Kidney (tissue), 14 donors: Measurements from ENCODE around the gene WRAP73. TPM values are rescaled to one million over a fixed set of nuclear protein-coding genes. Genes with fewer than 3 reads are reported as not detected.
"Not testable (repeated sequence)": the region's sequence is repeated elsewhere in the genome, so short reads cannot be mapped to it uniquely, and the experiment has no call there.

Source experiments
- DNase-seq, 5 donors: peaks; one replicate each; pipeline ENCODE4 v3.0.0-alpha.2; 2013 to 2020
- FAIRE-seq: peaks from 2 replicates; lab custom pipeline; 2012; peaks lifted over from hg19 to GRCh38; lab: Jason Lieb, UNC
- H3K27ac ChIP-seq, 2 donors: one replicate each; pipeline ENCODE4 v1.7.0; 2013; ENCODE audit warnings: low read depth in 2 of 2, low read length in 2 of 2, inconsistent platforms in 1 of 2
- H3K27me3 ChIP-seq: one replicate; pipeline ENCODE4 v1.7.1; 2013; ENCODE audit warnings: low read length, inconsistent platforms; ENCODE audit not compliant: control insufficient read depth, insufficient read depth
- H3K36me3 ChIP-seq, 3 donors: one replicate each; pipeline versions ENCODE4 v1.7.0 to v1.7.1; 2013; ENCODE audit warnings: low read length in 3 of 3, control low read depth in 1 of 3, inconsistent platforms in 1 of 3; ENCODE audit not compliant: insufficient read depth in 3 of 3, control insufficient read depth in 2 of 3
- H3K4me1 ChIP-seq, 3 donors: one replicate each; pipeline versions ENCODE4 v1.7.0 to v1.7.1; 2013; ENCODE audit warnings: low read length in 3 of 3, inconsistent platforms in 1 of 3, low read depth in 1 of 3; ENCODE audit not compliant: control insufficient read depth in 2 of 3, insufficient read depth in 2 of 3
- H3K4me3 ChIP-seq, 3 donors: one replicate each; pipeline versions ENCODE4 v1.7.0 to v1.8.1; 2013; ENCODE audit warnings: low read length in 3 of 3, control low read depth in 1 of 3, inconsistent platforms in 1 of 3
- H3K9ac ChIP-seq, 3 donors: one replicate each; pipeline versions ENCODE4 v1.7.0 to v1.7.1; 2013; ENCODE audit warnings: low read length in 3 of 3, control low read depth in 1 of 3, inconsistent platforms in 1 of 3
- H3K9me3 ChIP-seq, 3 donors: one replicate each; pipeline versions ENCODE4 v1.7.0 to v1.7.1; 2013; ENCODE audit warnings: low read length in 3 of 3, control low read depth in 1 of 3, inconsistent platforms in 1 of 3; ENCODE audit not compliant: control insufficient read depth in 2 of 3, insufficient read depth in 1 of 3
- intact Hi-C: fragments of 100-400 bp; cut with DNase I; formaldehyde crosslinking; loops from one replicate; pipeline ENCODE4 v1.11.1; 2022
- polyA plus RNA-seq: library from polyadenylated mRNA; stranded (reverse); fragments of 350-450 nt; fragmentation: Illumina TruSeq; extraction: RNeasy Lipid Tissue Mini Kit (QIAGEN cat#74804); gene quantifications from one replicate; pipeline ENCODE4 v1.2.3, GENCODE V29; 2014; ENCODE audit warnings: low read depth, low replicate concordance; ENCODE audit not compliant: insufficient read depth
- total RNA-seq: library from RNA; stranded (reverse); fragmentation: NEBNext Ultra II Directional; extraction: Animal tissue kit (Norgen Biotek cat#: 25700); gene quantifications from one replicate; pipeline ENCODE4 v1.2.1, GENCODE V29; 2021
- TF ChIP-seq, protein P1 (sequence below): IDR thresholded peaks from 3 replicates; pipeline ENCODE4 v1.5.1; 2012; ENCODE audit warnings: mild to moderate bottlenecking, moderate library complexity, borderline replicate concordance; ENCODE audit not compliant: insufficient read depth; ENCODE audit errors: extremely low read depth
- donor health status: control.
- donor health status: control.
- donor health status: control.
- donor health status: control.
- donor health status: control.
- donor health status: DM: yes; HTN: yes; CAD: no.
- donor health status: Normal renal cell carcinoma (clear cell type).

The WRAP73 gene
- total and polyA plus RNA-seq, 2 donors from 2014 or later: 18.4 to 19.6 TPM

DNA sequence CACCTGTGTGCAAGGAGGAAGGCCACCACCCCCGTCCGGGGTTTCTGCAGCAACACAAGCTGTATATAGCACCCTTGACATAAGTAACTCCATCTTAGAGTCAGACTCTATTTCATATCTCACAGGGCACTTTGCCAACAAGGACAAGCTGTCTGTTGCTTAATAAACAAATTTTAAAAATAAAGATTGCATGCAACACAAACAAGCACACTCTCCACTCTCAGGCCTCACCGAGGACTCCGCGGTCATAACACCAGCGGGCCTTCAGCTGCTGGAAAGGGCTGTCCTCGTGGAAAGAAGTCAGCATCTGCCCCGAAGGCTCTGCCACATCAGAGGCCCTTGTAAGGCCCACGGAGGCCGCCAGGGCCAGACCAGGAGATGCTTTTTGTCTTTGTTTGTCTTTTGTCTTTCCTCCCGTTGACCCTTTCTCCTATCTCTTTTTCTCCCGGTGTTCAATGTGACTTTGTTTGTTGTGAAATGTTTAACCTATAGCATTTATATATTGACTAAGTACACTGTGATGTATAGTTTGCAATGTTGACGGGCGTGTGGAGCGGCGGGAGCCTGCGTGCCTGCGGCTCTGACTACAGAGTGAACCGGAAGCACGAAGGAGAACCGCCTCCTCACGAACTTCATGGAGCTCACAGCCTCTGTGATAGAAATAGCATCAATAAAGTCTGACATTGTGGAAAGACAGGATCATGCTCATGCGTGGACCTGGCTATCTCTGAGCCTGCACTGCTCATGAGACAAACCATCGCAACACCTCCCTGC is 62.7 kb downstream of the WRAP73 start:
- Histone ChIP-seq H3K4me3 (no peak overlapping the region), H3K27ac (no peak overlapping the region), H3K4me1 (no peaks in the 10 kb centered on the region), H3K9me3 (no peaks in the 10 kb centered on the region), H3K36me3 (no peaks in the 10 kb centered on the region), H3K27me3 (no peaks in the 10 kb centered on the region), H3K9ac (no peak overlapping the region)
- intact Hi-C loops: no loop called here
- DNase-seq (no peak), FAIRE-seq (no peak)
- TF ChIP-seq, protein P1, sequence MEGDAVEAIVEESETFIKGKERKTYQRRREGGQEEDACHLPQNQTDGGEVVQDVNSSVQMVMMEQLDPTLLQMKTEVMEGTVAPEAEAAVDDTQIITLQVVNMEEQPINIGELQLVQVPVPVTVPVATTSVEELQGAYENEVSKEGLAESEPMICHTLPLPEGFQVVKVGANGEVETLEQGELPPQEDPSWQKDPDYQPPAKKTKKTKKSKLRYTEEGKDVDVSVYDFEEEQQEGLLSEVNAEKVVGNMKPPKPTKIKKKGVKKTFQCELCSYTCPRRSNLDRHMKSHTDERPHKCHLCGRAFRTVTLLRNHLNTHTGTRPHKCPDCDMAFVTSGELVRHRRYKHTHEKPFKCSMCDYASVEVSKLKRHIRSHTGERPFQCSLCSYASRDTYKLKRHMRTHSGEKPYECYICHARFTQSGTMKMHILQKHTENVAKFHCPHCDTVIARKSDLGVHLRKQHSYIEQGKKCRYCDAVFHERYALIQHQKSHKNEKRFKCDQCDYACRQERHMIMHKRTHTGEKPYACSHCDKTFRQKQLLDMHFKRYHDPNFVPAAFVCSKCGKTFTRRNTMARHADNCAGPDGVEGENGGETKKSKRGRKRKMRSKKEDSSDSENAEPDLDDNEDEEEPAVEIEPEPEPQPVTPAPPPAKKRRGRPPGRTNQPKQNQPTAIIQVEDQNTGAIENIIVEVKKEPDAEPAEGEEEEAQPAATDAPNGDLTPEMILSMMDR: no peak

DNA sequence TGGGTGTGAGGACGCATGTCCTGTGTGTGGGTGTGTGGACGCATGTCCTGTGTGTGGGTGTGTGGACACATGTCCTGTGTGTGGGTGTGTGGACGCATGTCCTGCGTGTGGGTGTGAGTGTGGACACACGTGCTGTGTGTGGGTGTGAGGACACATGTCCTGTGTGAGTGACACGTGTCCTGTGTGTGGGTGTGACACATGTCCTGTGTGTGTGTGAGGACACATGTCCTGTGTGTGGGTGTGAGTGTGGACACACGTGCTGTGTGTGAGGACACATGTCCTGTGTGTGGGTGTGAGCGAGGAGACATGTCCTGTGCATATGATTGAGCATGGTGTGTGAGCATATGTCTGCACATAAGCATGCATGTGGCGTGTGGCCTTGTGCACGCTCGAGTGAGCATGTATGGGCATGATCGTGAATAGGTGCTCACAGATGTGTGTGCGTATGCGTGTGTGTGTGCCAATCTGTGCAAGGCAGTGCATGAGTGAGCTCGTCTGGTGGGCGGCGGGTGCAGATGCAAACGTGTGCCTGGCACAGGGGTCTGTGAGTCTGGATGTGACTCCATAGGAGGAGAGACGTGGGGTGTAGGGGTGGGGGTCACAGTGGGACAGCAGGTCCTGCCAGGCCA is 63.8 kb downstream of the WRAP73 start:
- FAIRE-seq (no peak), DNase-seq (no peak)
- H3K36me3 ChIP-seq: no peaks in the 10 kb centered on the region
- no peak overlapping the region for H3K9ac ChIP-seq
- H3K4me1 ChIP-seq: no peaks in the 10 kb centered on the region
- H3K9me3 ChIP-seq: no peaks in the 10 kb centered on the region
- no peaks in the 10 kb centered on the region for H3K27me3 ChIP-seq
- no peak overlapping the region for H3K4me3 ChIP-seq
- TF ChIP-seq, protein P1: no peak
- H3K27ac ChIP-seq: no peak overlapping the region
- intact Hi-C loops: no loop called here

DNA sequence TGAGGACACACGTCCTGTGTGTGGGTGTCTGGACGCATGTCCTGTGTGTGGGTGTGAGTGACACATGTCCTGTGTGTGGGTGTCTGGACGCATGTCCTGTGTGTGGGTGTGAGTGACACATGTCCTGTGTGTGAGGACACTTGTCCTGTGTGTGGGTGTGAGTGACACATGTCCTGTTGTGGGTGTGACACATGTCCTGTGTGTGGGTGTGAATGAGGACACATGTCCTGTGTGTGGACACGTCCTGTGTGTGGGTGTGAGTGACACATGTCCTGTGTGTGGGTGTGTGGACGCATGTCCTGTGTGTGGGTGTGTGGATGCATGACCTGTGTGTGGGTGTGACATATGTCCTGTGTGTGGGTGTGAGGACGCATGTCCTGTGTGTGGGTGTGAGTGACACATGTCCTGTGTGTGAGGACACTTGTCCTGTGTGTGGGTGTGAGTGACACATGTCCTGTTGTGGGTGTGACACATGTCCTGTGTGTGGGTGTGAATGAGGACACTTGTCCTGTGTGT is 64.5 kb downstream of the WRAP73 start:
- H3K27ac ChIP-seq, DNase-seq, H3K4me1 ChIP-seq, H3K4me3 ChIP-seq, H3K27me3 ChIP-seq, intact Hi-C loops, FAIRE-seq, H3K9me3 ChIP-seq, H3K36me3 ChIP-seq, H3K9ac ChIP-seq: not testable (repeated sequence)

DNA sequence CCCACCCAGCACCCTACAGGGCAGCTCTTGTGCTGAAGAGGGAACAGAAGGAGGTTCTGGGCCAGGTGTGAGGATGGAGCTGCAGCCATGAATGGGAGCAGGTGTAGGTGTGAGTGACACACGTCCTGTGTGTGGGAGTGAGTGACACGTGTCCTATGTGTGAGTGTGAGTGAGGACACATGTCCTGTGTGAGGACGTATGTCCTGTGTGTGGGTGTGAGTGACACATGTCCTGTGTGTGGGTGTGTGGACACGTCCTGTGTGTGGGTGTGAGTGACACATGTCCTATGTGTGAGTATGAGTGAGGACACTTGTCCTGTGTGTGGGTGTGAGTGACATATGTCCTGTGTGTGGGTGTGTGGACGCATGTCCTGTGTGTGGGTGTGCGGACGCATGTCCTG is 65.0 kb downstream of the WRAP73 start:
- FAIRE-seq (no peak), DNase-seq (no peak)
- Histone ChIP-seq H3K4me1 (no peaks in the 10 kb centered on the region), H3K4me3 (no peak overlapping the region), H3K36me3 (no peaks in the 10 kb centered on the region), H3K27me3 (no peaks in the 10 kb centered on the region), H3K27ac (no peak overlapping the region), H3K9me3 (no peaks in the 10 kb centered on the region), H3K9ac (no peak overlapping the region)
- intact Hi-C loops: no loop called here
- TF ChIP-seq, protein P1: no peak

DNA sequence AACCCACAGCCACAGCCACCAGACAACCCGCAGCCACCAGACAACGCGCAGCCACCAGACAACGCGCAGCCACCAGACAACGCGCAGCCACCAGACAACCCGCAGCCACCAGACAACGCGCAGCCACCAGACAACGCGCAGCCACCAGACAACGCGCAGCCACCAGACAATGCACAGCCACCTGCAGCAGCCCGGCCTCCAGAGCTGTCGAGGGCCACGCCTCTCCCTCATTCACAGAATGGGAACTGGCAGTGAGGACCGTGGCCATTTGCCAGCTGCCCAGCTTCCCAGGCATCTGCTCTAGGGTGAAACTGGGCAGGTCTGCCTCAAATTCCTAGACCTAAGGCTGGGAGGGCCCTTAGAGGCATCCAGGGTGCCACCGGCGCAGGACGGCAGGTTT is 66.2 kb downstream of the WRAP73 start:
- H3K36me3 ChIP-seq, H3K4me3 ChIP-seq, DNase-seq, H3K27ac ChIP-seq, H3K4me1 ChIP-seq, H3K9ac ChIP-seq, H3K27me3 ChIP-seq, intact Hi-C loops, FAIRE-seq, H3K9me3 ChIP-seq: not testable (repeated sequence)
